Measurements from ENCODE around the gene C1QTNF3. TPM values are rescaled to one million over a fixed set of nuclear protein-coding genes. Genes with fewer than 3 reads are reported as not detected.

Gene C1QTNF3
- total RNA-seq, 2 experiments from 2014 or later, result 3.6 to 7.5 TPM

- CTCF ChIA-PET (ENCODE audit: unreplicated experiment), result no interaction called here
- Histone ChIP-seq H4K20me1 (ENCODE audit: insufficient read depth, low read length) (no peaks in the 10 kb centered on the region), H3K79me2 (ENCODE audit: insufficient read depth, low read depth, low read length) (no peaks in the 10 kb centered on the region), H3K4me3 (ENCODE audit: low read depth, low read length, poor library complexity, severe bottlenecking) (no peak overlapping the region), H2AFZ (ENCODE audit: low read length) (no peak overlapping the region), H3K9me3 (ENCODE audit: low read length) (no peaks in the 10 kb centered on the region), H3K9me2 (ENCODE audit: insufficient read depth, low read length) (no peaks in the 10 kb centered on the region), H3K4me1 (ENCODE audit: insufficient read depth, low read length, poor library complexity, severe bottlenecking) (no peaks in the 10 kb centered on the region), H3K36me3 (ENCODE audit: insufficient read depth, low read length) (no peaks in the 10 kb centered on the region), H3K4me2 (ENCODE audit: low read length) (no peak overlapping the region), H3K27ac (ENCODE audit: low read depth, low read length, poor library complexity, severe bottlenecking) (no peak overlapping the region)
- no peak for DNase-seq (ENCODE audit: low spot score)
- intact Hi-C loops (cut with micrococcal nuclease; ENCODE audit: unreplicated experiment), result no loop called here
- POLR2A ChIA-PET, result no interaction called here
- TF ChIP-seq CTCF (conservative IDR thresholded peaks at IDR 0.05; ENCODE audit: low read length) (no peak), EZH2phosphoT487 (IDR thresholded peaks at IDR 0.05; ENCODE audit: borderline replicate concordance, low read depth, low read length) (no peak)
- no TSS peak for BruUV-seq (replicated peaks)
Measured at GRCh38 chr5:34057118-34057517, 14.1 kb upstream of the C1QTNF3 start.

- intact Hi-C loops (cut with micrococcal nuclease; ENCODE audit: unreplicated experiment), result no loop called here
- POLR2A ChIA-PET, result no interaction called here
- no peaks in the 10 kb centered on the region for H3K4me1 ChIP-seq (ENCODE audit: insufficient read depth, low read length, poor library complexity, severe bottlenecking)
Measured at GRCh38 chr5:34055667-34056066, 12.7 kb upstream of the C1QTNF3 start.

GRCh38 chr5:34054400-34054729 is 11.4 kb upstream of the C1QTNF3 start:
- POLR2A ChIA-PET, result no interaction called here
- TF ChIP-seq EZH2phosphoT487 (IDR thresholded peaks at IDR 0.05; ENCODE audit: borderline replicate concordance, low read depth, low read length) (no peak), CTCF (conservative IDR thresholded peaks at IDR 0.05; ENCODE audit: low read length) (no peak)
- Histone ChIP-seq H3K27ac (ENCODE audit: low read depth, low read length, poor library complexity, severe bottlenecking) (no peak overlapping the region), H3K4me1 (ENCODE audit: insufficient read depth, low read length, poor library complexity, severe bottlenecking) (no peaks in the 10 kb centered on the region), H4K20me1 (ENCODE audit: insufficient read depth, low read length) (no peaks in the 10 kb centered on the region), H3K9me2 (ENCODE audit: insufficient read depth, low read length) (no peaks in the 10 kb centered on the region), H3K4me2 (ENCODE audit: low read length) (no peak overlapping the region), H3K79me2 (ENCODE audit: insufficient read depth, low read depth, low read length) (no peaks in the 10 kb centered on the region), H3K4me3 (ENCODE audit: low read depth, low read length, poor library complexity, severe bottlenecking) (no peak overlapping the region), H2AFZ (ENCODE audit: low read length) (no peak overlapping the region), H3K9me3 (ENCODE audit: low read length) (no peaks in the 10 kb centered on the region), H3K36me3 (ENCODE audit: insufficient read depth, low read length) (no peaks in the 10 kb centered on the region)
- intact Hi-C loops (cut with micrococcal nuclease; ENCODE audit: unreplicated experiment), result no loop called here
- no peak for DNase-seq (ENCODE audit: low spot score)
- CTCF ChIA-PET (ENCODE audit: unreplicated experiment), result no interaction called here
- no TSS peak for BruUV-seq (replicated peaks)

More at GRCh38 chr5:34055667-34056066, 12.7 kb upstream of the C1QTNF3 start:
- TF ChIP-seq CTCF (conservative IDR thresholded peaks at IDR 0.05; ENCODE audit: low read length) (no peak), EZH2phosphoT487 (IDR thresholded peaks at IDR 0.05; ENCODE audit: borderline replicate concordance, low read depth, low read length) (no peak)
- no TSS peak for BruUV-seq (replicated peaks)
- no peak overlapping the region for H3K4me2 ChIP-seq (ENCODE audit: low read length)
- no peaks in the 10 kb centered on the region for H3K79me2 ChIP-seq (ENCODE audit: insufficient read depth, low read depth, low read length)
- no peak for DNase-seq (ENCODE audit: low spot score)
- H3K9me3 ChIP-seq (ENCODE audit: low read length), result no peaks in the 10 kb centered on the region
- CTCF ChIA-PET (ENCODE audit: unreplicated experiment), result no interaction called here
- H3K36me3 ChIP-seq (ENCODE audit: insufficient read depth, low read length), result no peaks in the 10 kb centered on the region
- no peak overlapping the region for H2AFZ ChIP-seq (ENCODE audit: low read length)
- no peak overlapping the region for H3K27ac ChIP-seq (ENCODE audit: low read depth, low read length, poor library complexity, severe bottlenecking)
- H4K20me1 ChIP-seq (ENCODE audit: insufficient read depth, low read length), result no peaks in the 10 kb centered on the region
- no peak overlapping the region for H3K4me3 ChIP-seq (ENCODE audit: low read depth, low read length, poor library complexity, severe bottlenecking)
- H3K9me2 ChIP-seq (ENCODE audit: insufficient read depth, low read length), result no peaks in the 10 kb centered on the region

Data from OCI-LY7 (cell line).